ENCODE results near the gene RAB39A. TPM values are rescaled to one million over a fixed set of nuclear protein-coding genes. Genes with fewer than 3 reads are reported as not detected.

The RAB39A gene
- total and polyA plus RNA-seq, 3 donors from 2014 or later: 1.6 to 2.0 (median 1.9) TPM

DNA sequence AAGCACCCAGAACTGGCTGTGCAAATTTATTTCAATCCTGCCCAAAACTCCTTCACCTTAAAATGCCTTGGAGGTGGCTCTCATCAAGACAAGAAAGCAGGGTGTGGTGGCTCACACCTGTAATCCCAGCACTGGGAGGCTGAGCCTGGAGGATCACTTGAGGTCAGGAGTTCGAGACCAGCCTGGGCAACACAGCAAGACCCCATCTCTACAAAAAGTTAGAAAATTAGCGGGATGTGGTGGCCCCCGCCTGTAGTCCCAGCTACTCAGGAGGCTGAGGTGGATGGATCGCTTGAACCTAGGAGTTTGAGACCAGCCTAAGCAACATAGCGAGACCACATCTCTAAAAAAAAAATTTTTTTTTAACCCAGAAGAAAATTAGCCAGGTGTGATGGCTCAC is 689 bp upstream of the RAB39A start:
- no peak for DNase-seq
- intact Hi-C loops (cut with DNase I; ENCODE audit: low total_unique reads): no loop called here
- Histone ChIP-seq H3K36me3 (ENCODE audit: low read depth, missing control alignments) (no peaks in the 10 kb centered on the region), H3K4me1 (no peaks in the 10 kb centered on the region), H3K4me3 (peak overlapping the region; percentile 54 to 60), H3K9me3 (no peaks in the 10 kb centered on the region), H3K27ac (no peak overlapping the region), H3K27me3 (no peaks in the 10 kb centered on the region)
- no peak for TF ChIP-seq POLR2A (IDR thresholded peaks at IDR 0.05)
- TF ChIP-seq, protein P1, sequence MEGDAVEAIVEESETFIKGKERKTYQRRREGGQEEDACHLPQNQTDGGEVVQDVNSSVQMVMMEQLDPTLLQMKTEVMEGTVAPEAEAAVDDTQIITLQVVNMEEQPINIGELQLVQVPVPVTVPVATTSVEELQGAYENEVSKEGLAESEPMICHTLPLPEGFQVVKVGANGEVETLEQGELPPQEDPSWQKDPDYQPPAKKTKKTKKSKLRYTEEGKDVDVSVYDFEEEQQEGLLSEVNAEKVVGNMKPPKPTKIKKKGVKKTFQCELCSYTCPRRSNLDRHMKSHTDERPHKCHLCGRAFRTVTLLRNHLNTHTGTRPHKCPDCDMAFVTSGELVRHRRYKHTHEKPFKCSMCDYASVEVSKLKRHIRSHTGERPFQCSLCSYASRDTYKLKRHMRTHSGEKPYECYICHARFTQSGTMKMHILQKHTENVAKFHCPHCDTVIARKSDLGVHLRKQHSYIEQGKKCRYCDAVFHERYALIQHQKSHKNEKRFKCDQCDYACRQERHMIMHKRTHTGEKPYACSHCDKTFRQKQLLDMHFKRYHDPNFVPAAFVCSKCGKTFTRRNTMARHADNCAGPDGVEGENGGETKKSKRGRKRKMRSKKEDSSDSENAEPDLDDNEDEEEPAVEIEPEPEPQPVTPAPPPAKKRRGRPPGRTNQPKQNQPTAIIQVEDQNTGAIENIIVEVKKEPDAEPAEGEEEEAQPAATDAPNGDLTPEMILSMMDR (IDR thresholded peaks at IDR 0.05): no peak
- WGBS, 2 donors: 63 to 72% methylated on average over 5 of the region's 5 CpGs

DNA sequence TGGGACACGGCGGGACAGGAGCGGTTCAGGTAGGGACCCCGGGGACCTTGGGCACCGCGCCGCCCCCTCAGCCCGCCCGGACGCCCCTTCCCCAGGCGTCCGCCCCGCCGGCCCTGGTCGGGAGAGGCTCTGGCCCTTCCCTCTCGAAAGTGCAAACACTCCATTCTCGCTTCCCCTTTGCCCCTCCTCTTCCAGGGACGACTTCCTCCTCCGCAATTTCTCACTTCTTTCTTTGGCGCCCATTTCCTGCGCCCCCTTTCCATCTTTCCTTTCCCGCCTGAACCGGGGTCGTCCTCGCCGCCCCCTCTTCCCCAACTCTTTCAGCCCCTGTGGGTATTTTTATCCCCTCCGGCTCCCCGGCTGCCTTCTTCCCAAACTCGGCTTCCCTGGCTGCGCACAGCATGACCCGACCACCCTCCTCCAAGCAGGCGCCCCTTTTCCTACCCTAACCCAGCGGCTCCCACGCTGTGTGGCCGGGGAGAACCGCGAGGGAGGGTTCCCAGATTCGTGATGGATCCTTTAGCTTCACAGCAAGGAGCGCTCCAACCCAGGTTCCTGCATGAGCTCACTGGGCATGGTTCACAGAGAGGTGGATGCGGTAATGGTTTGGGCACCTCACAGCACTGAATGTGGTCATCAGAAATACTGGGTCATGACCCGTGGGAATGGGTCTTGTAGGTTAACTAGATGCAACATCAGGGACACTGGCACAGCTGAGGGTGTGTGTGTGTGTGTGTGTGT is 689 bp downstream of the RAB39A start:
- Histone ChIP-seq H3K9me3 (no peaks in the 10 kb centered on the region), H3K27me3 (no peaks in the 10 kb centered on the region), H3K27ac (no peak overlapping the region), H3K36me3 (ENCODE audit: low read depth, missing control alignments) (no peaks in the 10 kb centered on the region), H3K4me3 (peak overlapping the region; percentile 54 to 60), H3K4me1 (no peaks in the 10 kb centered on the region)
- TF ChIP-seq, protein P1 (IDR thresholded peaks at IDR 0.05): no peak
- no peak for TF ChIP-seq POLR2A (IDR thresholded peaks at IDR 0.05)
- intact Hi-C loops (cut with DNase I; ENCODE audit: low total_unique reads): no loop called here
- 1% methylated on average over 28 to 32 of the region's 41 CpGs for WGBS, 2 donors
- no peak for DNase-seq

DNA sequence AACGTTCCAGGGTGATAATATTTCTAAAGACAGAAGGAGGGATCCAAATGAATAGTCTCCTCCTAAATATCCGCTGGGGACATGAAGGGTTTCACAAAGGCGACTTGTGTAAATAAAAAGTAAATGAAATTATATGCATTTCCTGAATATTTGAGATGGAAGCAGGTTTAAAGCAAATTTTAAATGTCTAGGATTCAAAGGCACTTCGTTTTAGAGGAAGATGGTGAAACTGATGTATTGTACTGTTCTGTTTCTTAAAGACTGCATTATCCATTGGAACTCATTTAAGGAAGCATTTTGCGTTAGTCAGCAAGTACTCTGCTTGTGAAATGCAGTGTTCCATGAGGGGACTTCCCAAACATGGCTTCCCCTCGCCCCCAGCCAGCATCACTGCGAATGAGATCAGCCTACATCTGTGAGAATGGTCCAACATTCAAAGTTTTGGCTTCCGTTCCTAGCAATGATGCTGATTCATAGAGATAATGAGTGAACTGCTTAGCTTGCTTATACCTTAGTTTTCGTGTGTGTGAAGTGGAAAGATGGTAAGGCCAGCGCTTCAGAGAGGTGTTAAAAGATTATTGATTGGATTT is 1.5 kb downstream of the RAB39A start:
- no peak for TF ChIP-seq POLR2A (IDR thresholded peaks at IDR 0.05)
- TF ChIP-seq, protein P1 (IDR thresholded peaks at IDR 0.05): no peak

DNA sequence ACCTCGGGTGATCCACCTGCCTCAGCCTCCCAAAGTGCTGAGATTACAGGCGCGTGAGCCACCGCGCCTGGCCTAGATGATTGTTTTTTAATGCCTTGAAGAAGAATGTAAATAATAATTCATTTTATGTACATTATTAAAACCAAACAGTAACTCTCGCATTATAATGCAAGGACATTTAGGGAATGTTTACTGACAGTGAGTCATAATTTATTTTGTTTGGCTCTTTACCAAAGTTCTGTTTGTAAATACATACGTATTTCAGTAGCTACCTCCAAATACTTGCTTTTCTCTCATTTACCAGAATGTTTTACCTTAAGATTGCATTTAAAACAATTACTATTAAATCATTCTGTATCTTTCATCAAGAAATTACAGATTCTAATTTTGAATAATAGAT is 3.0 kb downstream of the RAB39A start:
- no peak overlapping the region for H3K27ac ChIP-seq
- H3K27me3 ChIP-seq: no peaks in the 10 kb centered on the region
- WGBS, 2 donors: 90 to 92% methylated on average over 7 of the region's 7 CpGs
- intact Hi-C loops (cut with DNase I; ENCODE audit: low total_unique reads): no loop called here
- TF ChIP-seq, protein P1 (IDR thresholded peaks at IDR 0.05): no peak
- no peak for TF ChIP-seq POLR2A (IDR thresholded peaks at IDR 0.05)
- H3K9me3 ChIP-seq: no peaks in the 10 kb centered on the region
- no peaks in the 10 kb centered on the region for H3K36me3 ChIP-seq (ENCODE audit: low read depth, missing control alignments)
- no peak for DNase-seq
- H3K4me1 ChIP-seq: no peaks in the 10 kb centered on the region
- H3K4me3 ChIP-seq: no peak overlapping the region

More for the DNA sequence above, 1.5 kb downstream of the RAB39A start:
- intact Hi-C loops (cut with DNase I; ENCODE audit: low total_unique reads): no loop called here
- Histone ChIP-seq H3K4me3 (peak overlapping the region in 1 of 2 donors; percentile 60), H3K27ac (no peak overlapping the region), H3K9me3 (no peaks in the 10 kb centered on the region), H3K27me3 (no peaks in the 10 kb centered on the region), H3K4me1 (no peaks in the 10 kb centered on the region), H3K36me3 (ENCODE audit: low read depth, missing control alignments) (no peaks in the 10 kb centered on the region)
- no peak for DNase-seq
- 28 to 32% methylated on average over 10 of the region's 10 CpGs for WGBS, 2 donors

All from testis (tissue), 3 donors.